Renal cortex interstitium (tissue), 15 donors: ENCODE data around the gene NMU. TPM values are rescaled to one million over a fixed set of nuclear protein-coding genes. Genes with fewer than 3 reads are reported as not detected.
"Not testable (repeated sequence)": the region's sequence is repeated elsewhere in the genome, so short reads cannot be mapped to it uniquely, and the experiment has no call there.

ENCODE experiments used
- DNase-seq, 11 donors: peaks; one replicate each; pipeline ENCODE4 v3.0.0-alpha.2; 2013; ENCODE audit warnings: low read depth in 9 of 11, low spot score in 4 of 11; ENCODE audit errors: extremely low read depth in 1 of 11
- long read RNA-seq, 16 experiments: transcript quantifications; one replicate each; lab custom pipeline, GENCODE V29; 2026
- polyA plus RNA-seq, 3 donors: library from polyadenylated mRNA; unstranded; fragments of 120-200 nt; gene quantifications; one replicate each; pipeline ENCODE4 v1.2.1, GENCODE V29; 2013; ENCODE audit not compliant: insufficient read length in 3 of 3

NMU gene
- 10 to 100 TPM; 10.6 to 30.0 (median 12.9) TPM for polyA plus RNA-seq
- long read RNA-seq, donor 1, transcript NMU-201 (10 exons, 816 nt) = major isoform, 8 of 8 reads
- long read RNA-seq, donor 1, partial matches to known transcripts = 0 of 8 reads
- long read RNA-seq, donor 1, other reads (novel, unspliced or antisense) = 0 of 8 reads
- long read RNA-seq, donor 2, transcript NMU-201 (10 exons, 816 nt) = major isoform, 6 of 6 reads
- long read RNA-seq, donor 2, partial matches to known transcripts = 0 of 6 reads
- long read RNA-seq, donor 2, other reads (novel, unspliced or antisense) = 0 of 6 reads
- long read RNA-seq, donor 3, partial matches to known transcripts = 0 of 4 reads
- long read RNA-seq, donor 3, other reads (novel, unspliced or antisense) = 0 of 4 reads
- long read RNA-seq, donor 4, partial matches to known transcripts = 0 of 5 reads
- long read RNA-seq, donor 4, other reads (novel, unspliced or antisense) = 0 of 5 reads
- long read RNA-seq, donor 5 = 0 reads
- long read RNA-seq, donor 6, transcript NMU-201 (10 exons, 816 nt) = major isoform, 6 of 6 reads
- long read RNA-seq, donor 6, partial matches to known transcripts = 0 of 6 reads
- long read RNA-seq, donor 6, other reads (novel, unspliced or antisense) = 0 of 6 reads
- long read RNA-seq, donor 7, partial matches to known transcripts = 0 of 2 reads
- long read RNA-seq, donor 7, other reads (novel, unspliced or antisense) = 0 of 2 reads
- long read RNA-seq, donor 8 = 0 reads
- long read RNA-seq, donor 9, transcript NMU-201 (10 exons, 816 nt) = major isoform, 5 of 5 reads
- long read RNA-seq, donor 9, partial matches to known transcripts = 0 of 5 reads
- long read RNA-seq, donor 9, other reads (novel, unspliced or antisense) = 0 of 5 reads
- long read RNA-seq, donor 10, partial matches to known transcripts = 0 of 4 reads
- long read RNA-seq, donor 10, other reads (novel, unspliced or antisense) = 0 of 4 reads
- long read RNA-seq, donor 11, partial matches to known transcripts = 0 of 2 reads
- long read RNA-seq, donor 11, other reads (novel, unspliced or antisense) = 0 of 2 reads
- long read RNA-seq, donor 12, partial matches to known transcripts = 0 of 1 reads
- long read RNA-seq, donor 12, other reads (novel, unspliced or antisense) = 0 of 1 reads
- long read RNA-seq, donor 13 = 0 reads
- long read RNA-seq, donor 14, transcript NMU-201 (10 exons, 816 nt) = major isoform, 7 of 8 reads
- long read RNA-seq, donor 14, partial matches to known transcripts = 0 of 8 reads
- long read RNA-seq, donor 14, other reads (novel, unspliced or antisense) = 0 of 8 reads
- long read RNA-seq, donor 15, partial matches to known transcripts = 0 of 2 reads
- long read RNA-seq, donor 15, other reads (novel, unspliced or antisense) = 0 of 2 reads
- long read RNA-seq, donor 16, transcript NMU-201 (10 exons, 816 nt) = major isoform, 5 of 5 reads
- long read RNA-seq, donor 16, partial matches to known transcripts = 0 of 5 reads
- long read RNA-seq, donor 16, other reads (novel, unspliced or antisense) = 0 of 5 reads

GRCh38 chr4:55635741-55636655 lies at the start of gene NMU:
Gene NMU (minus strand): TSS chr4:55636298. CDS start chr4:55636192, 106 bp downstream.
- DNase-seq = peak in 3 of 11 donors; percentile 5 to 32 (median 20)

- DNase-seq = no peak
These were observed 48.2 kb upstream of the NMU start for GRCh38 chr4:55684276-55684675.

- not testable (repeated sequence) for DNase-seq
These were observed 46.7 kb upstream of the NMU start for GRCh38 chr4:55682797-55683196.

- DNase-seq = no peak
These were observed 46.2 kb upstream of the NMU start for GRCh38 chr4:55682295-55682694.

- no peak for DNase-seq
These were observed 45.3 kb upstream of the NMU start for GRCh38 chr4:55681430-55681829.

- DNase-seq = no peak
These were observed 39.2 kb upstream of the NMU start for GRCh38 chr4:55675196-55675793.

GRCh38 chr4:55673424-55673823 lies 37.3 kb upstream of the NMU start:
- DNase-seq = no peak

GRCh38 chr4:55671667-55672066 lies 35.6 kb upstream of the NMU start:
- no peak for DNase-seq

- no peak for DNase-seq
These were observed 34.6 kb upstream of the NMU start for GRCh38 chr4:55670695-55671094.

GRCh38 chr4:55668449-55668848 lies 32.4 kb upstream of the NMU start:
- DNase-seq = no peak

- DNase-seq = no peak
These were observed 30.4 kb upstream of the NMU start for GRCh38 chr4:55666535-55666934.

- DNase-seq = no peak
These were observed 27.0 kb upstream of the NMU start for GRCh38 chr4:55663145-55663544.

GRCh38 chr4:55661398-55662056 lies 25.4 kb upstream of the NMU start:
- no peak for DNase-seq

GRCh38 chr4:55658657-55659056 lies 22.6 kb upstream of the NMU start:
- no peak for DNase-seq

GRCh38 chr4:55654131-55654530 lies 18.0 kb upstream of the NMU start:
- no peak for DNase-seq

GRCh38 chr4:55650483-55650882 lies 14.4 kb upstream of the NMU start:
- DNase-seq = no peak

GRCh38 chr4:55637272-55637820 lies 1.2 kb upstream of the NMU start:
- DNase-seq = peak in 5 of 11 donors; percentile 4 to 41 (median 15)
